ENCODE data around the gene GFOD2. TPM values are rescaled to one million over a fixed set of nuclear protein-coding genes. Genes with fewer than 3 reads are reported as not detected.

Gene GFOD2
- total RNA-seq, 1 donor from 2014 or later: 10.5 TPM

GRCh38 chr16:67647681-67648080 is 71.4 kb downstream of the GFOD2 start:
- no peak for DNase-seq (ENCODE audit: low read depth)

GRCh38 chr16:67647111-67647651 is 71.9 kb downstream of the GFOD2 start:
- DNase-seq (ENCODE audit: low read depth): no peak

- no peak for DNase-seq (ENCODE audit: low read depth)
Measured at GRCh38 chr16:67645397-67646121, 73.6 kb downstream of the GFOD2 start.

GRCh38 chr16:67644038-67644437 is 75.1 kb downstream of the GFOD2 start:
- DNase-seq (ENCODE audit: low read depth): no peak

- peak; percentile 64 for DNase-seq (ENCODE audit: low read depth)
Measured at GRCh38 chr16:67641779-67642708, 77.1 kb downstream of the GFOD2 start.

- DNase-seq (ENCODE audit: low read depth): no peak
Measured at GRCh38 chr16:67637625-67638024, 81.5 kb downstream of the GFOD2 start.

- no peak for DNase-seq (ENCODE audit: low read depth)
Measured at GRCh38 chr16:67636713-67637112, 82.4 kb downstream of the GFOD2 start.

- no peak for DNase-seq (ENCODE audit: low read depth)
Measured at GRCh38 chr16:67632415-67633172, 86.5 kb downstream of the GFOD2 start.

- DNase-seq (ENCODE audit: low read depth): no peak
Measured at GRCh38 chr16:67628216-67628615, 90.9 kb downstream of the GFOD2 start.

Other genes starting within 250 kb of the GFOD2 start
- 190 and 234 TPM in 2 replicates for gene ATP6V0D1, start 238.2 kb downstream of the GFOD2 start, total RNA-seq
- gene AGRP, start 235.8 kb downstream of the GFOD2 start, total RNA-seq: not detected in 2 replicates
- 32.4 and 37.8 TPM in 2 replicates for gene RIPOR1, start 190.5 kb downstream of the GFOD2 start, total RNA-seq
- gene CTCF, start 156.8 kb downstream of the GFOD2 start, total RNA-seq: 27.9 and 35.7 TPM in 2 replicates
- gene CARMIL2, start 74.2 kb downstream of the GFOD2 start, total RNA-seq: 0.08 and 0.83 TPM in 2 replicates
- 15.8 and 17.5 TPM in 2 replicates for gene ACD, start 59.1 kb downstream of the GFOD2 start, total RNA-seq
- 3.4 and 4.1 TPM in 2 replicates for gene PARD6A, start 58.4 kb downstream of the GFOD2 start, total RNA-seq
- 11.1 and 12.7 TPM in 2 replicates for gene ENKD1, start 52.6 kb downstream of the GFOD2 start, total RNA-seq
- 10.8 and 11.6 TPM in 2 replicates for gene C16orf86, start 52.5 kb downstream of the GFOD2 start, total RNA-seq
- 6.9 and 9.4 TPM in 2 replicates for gene RANBP10, start 87.2 kb upstream of the GFOD2 start, total RNA-seq
- 1.1 and 4.5 TPM in 2 replicates for gene TSNAXIP1, start 87.6 kb upstream of the GFOD2 start, total RNA-seq
- gene THAP11, start 123.0 kb upstream of the GFOD2 start, total RNA-seq: 67.0 and 73.3 TPM in 2 replicates
- 120 and 182 TPM in 2 replicates for gene NUTF2, start 127.6 kb upstream of the GFOD2 start, total RNA-seq
- 48.3 and 63.7 TPM in 2 replicates for gene CENPT, start 128.4 kb upstream of the GFOD2 start, total RNA-seq
- 147 and 164 TPM in 2 replicates for gene EDC4, start 153.7 kb upstream of the GFOD2 start, total RNA-seq
- gene NRN1L, start 165.6 kb upstream of the GFOD2 start, total RNA-seq: 0.83 and 1.9 TPM in 2 replicates
- gene PSKH1, start 173.9 kb upstream of the GFOD2 start, total RNA-seq: 9.4 and 10.6 TPM in 2 replicates
- gene CTRL, start 212.5 kb upstream of the GFOD2 start, total RNA-seq: 0.42 and 1.3 TPM in 2 replicates
- 23.4 and 39.3 TPM in 2 replicates for gene PSMB10, start 217.5 kb upstream of the GFOD2 start, total RNA-seq
- gene LCAT, start 224.8 kb upstream of the GFOD2 start, total RNA-seq: 15.3 and 25.1 TPM in 2 replicates
- gene SLC12A4, start 249.3 kb upstream of the GFOD2 start, total RNA-seq: 85.9 and 98.3 TPM in 2 replicates